GM21576 (cell line): Measurements from ENCODE around the gene TSTD1.
"Not testable (repeated sequence)": the region's sequence is repeated elsewhere in the genome, so short reads cannot be mapped to it uniquely, and the experiment has no call there.

Source experiments
- ATAC-seq: cut with Tn5 transposase; IDR thresholded peaks from one replicate; pipeline ENCODE4 v1.9.1; 2021; ENCODE audit warnings: mild to moderate bottlenecking, moderate library complexity; ENCODE audit not compliant: unreplicated experiment

TSTD1 gene

GRCh38 chr1:161069241-161069640, 30.5 kb upstream of the TSTD1 start:
- no peak for ATAC-seq

GRCh38 chr1:161068306-161069234, 29.8 kb upstream of the TSTD1 start:
- peak; percentile 49 for ATAC-seq

GRCh38 chr1:161066694-161067093, 27.9 kb upstream of the TSTD1 start:
- no peak for ATAC-seq

- ATAC-seq, result not testable (repeated sequence)
Measured at GRCh38 chr1:161065681-161066080, 26.9 kb upstream of the TSTD1 start.

- ATAC-seq, result not testable (repeated sequence)
Measured at GRCh38 chr1:161063936-161064335, 25.2 kb upstream of the TSTD1 start.

- ATAC-seq, result no peak
Measured at GRCh38 chr1:161061419-161061818, 22.7 kb upstream of the TSTD1 start.

GRCh38 chr1:161059293-161059692, 20.5 kb upstream of the TSTD1 start:
- ATAC-seq, result no peak

- no peak for ATAC-seq
Measured at GRCh38 chr1:161054805-161055204, 16.0 kb upstream of the TSTD1 start.

GRCh38 chr1:161054232-161054631, 15.5 kb upstream of the TSTD1 start:
- no peak for ATAC-seq

- no peak for ATAC-seq
Measured at GRCh38 chr1:161052899-161053298, 14.1 kb upstream of the TSTD1 start.

GRCh38 chr1:161051219-161051618, 12.5 kb upstream of the TSTD1 start:
- no peak for ATAC-seq

- no peak for ATAC-seq
Measured at GRCh38 chr1:161048949-161049722, 10.4 kb upstream of the TSTD1 start.

- no peak for ATAC-seq
Measured at GRCh38 chr1:161047436-161048420, 9.0 kb upstream of the TSTD1 start.

- ATAC-seq, result peak; percentile 38
Measured at GRCh38 chr1:161046605-161047228, 8.0 kb upstream of the TSTD1 start.

- ATAC-seq, result peak; percentile 54
Measured at GRCh38 chr1:161045736-161046604, 7.2 kb upstream of the TSTD1 start, which contains the start of gene USF1. Gene USF1, minus strand, starts transcription at chr1:161045977. Its CDS starts 2,702 bp downstream, at chr1:161043275.

- peak; percentile 38 for ATAC-seq
Measured at GRCh38 chr1:161044908-161045735, 6.4 kb upstream of the TSTD1 start.

- no peak for ATAC-seq
Measured at GRCh38 chr1:161044535-161044907, 5.8 kb upstream of the TSTD1 start.

- ATAC-seq, result no peak
Measured at GRCh38 chr1:161039546-161039945, 782 bp upstream of the TSTD1 start.
